ENCODE measurements around the gene TARM1. TPM values are rescaled to one million over a fixed set of nuclear protein-coding genes. Genes with fewer than 3 reads are reported as not detected.

Gene TARM1
- total RNA-seq (2014; rRNA removed; shearing (Covaris generic)) (not detected in 2 replicates), polyA plus RNA-seq (2016; fragmentation: Nextera tagmentation; extraction: Ambion mirVana) (not detected in 2 replicates)
- long read RNA-seq = 0 reads

- Histone ChIP-seq H3K27ac (ENCODE audit: low read depth) (no peak within 1 kb of the TSS), H3K36me3 (ENCODE audit: insufficient read depth) (no peaks in the 10 kb centered on the region), H3K27me3 (ENCODE audit: insufficient read depth) (no peaks in the 10 kb centered on the region), H3K4me3 (no peak within 1 kb of the TSS), H3K4me1 (ENCODE audit: insufficient read depth) (no peaks in the 10 kb centered on the region), H4K20me1 (replicated peaks; ENCODE audit: insufficient read depth) (no peaks in the 10 kb centered on the region), H3K4me2 (no peak within 1 kb of the TSS), H2AFZ (no peak within 1 kb of the TSS), H3K79me2 (replicated peaks; ENCODE audit: insufficient read depth) (no peaks in the 10 kb centered on the region), H3K9me2 (ENCODE audit: insufficient read depth) (no peaks in the 10 kb centered on the region), H3F3A (replicated peaks; ENCODE audit: low read depth) (no peaks in the 10 kb centered on the region)
- H3K27ac Mint-ChIP-seq = no peak within 1 kb of the TSS
- DNase-seq (ENCODE audit: low spot score) = peak; percentile 42
- peaks cover 5% of the 10 kb centered on the region for H3K36me3 Mint-ChIP-seq (ENCODE audit: low read depth)
- TF ChIP-seq EZH2phosphoT487 (IDR thresholded peaks at IDR 0.05; ENCODE audit: unreplicated experiment) (no peak), CREB1 (CRISPR knock-in tag; IDR thresholded peaks at IDR 0.05; ENCODE audit: low read depth) (no peak), ZNF331 (CRISPR knock-in tag; IDR thresholded peaks at IDR 0.05; ENCODE audit: low read depth) (no peak), REST (IDR thresholded peaks at IDR 0.05; ENCODE audit: unreplicated experiment) (no peak), ZNF114 (CRISPR knock-in tag; IDR thresholded peaks at IDR 0.05) (no peak), POLR2AphosphoS5 (IDR thresholded peaks at IDR 0.05; ENCODE audit: low read depth) (no peak), NANOG (IDR thresholded peaks at IDR 0.05; ENCODE audit: borderline replicate concordance) (no peak), ZNF462 (CRISPR knock-in tag; IDR thresholded peaks at IDR 0.05) (no peak), STAT1 (IDR thresholded peaks at IDR 0.05; ENCODE audit: unreplicated experiment) (no peak), CTCF (conservative IDR thresholded peaks at IDR 0.05; ENCODE audit: low read depth in 2 of 2) (no peak), EZH2 (IDR thresholded peaks at IDR 0.05; ENCODE audit: low read depth, unreplicated experiment) (no peak), JUNB (IDR thresholded peaks at IDR 0.05; ENCODE audit: unreplicated experiment) (no peak), ETS1 (IDR thresholded peaks at IDR 0.05) (no peak)
- peaks cover under 1% of the 10 kb centered on the region; the same call in 1 of the 3 replicates for H3K4me1 Mint-ChIP-seq
- ATAC-seq = peak; percentile 40; the same call in 2 of the 3 replicates
- H3K9me3 Mint-ChIP-seq = peaks cover 35% of the 10 kb centered on the region
- H3K27me3 Mint-ChIP-seq (ENCODE audit: insufficient read depth, low read depth, poor library complexity) = peaks cover 6% of the 10 kb centered on the region
- H3K4me3 Mint-ChIP-seq = no peak within 1 kb of the TSS
Observed at GRCh38 chr19:54081032-54081431, at the start of gene TARM1. Gene TARM1 (minus strand): TSS chr19:54081365. CDS start chr19:54081340, 25 bp downstream.

Data from GM23338 (cell line).